ENCODE measurements around the gene PPM1A. TPM values are rescaled to one million over a fixed set of nuclear protein-coding genes. Genes with fewer than 3 reads are reported as not detected.

PPM1A gene
- polyA plus RNA-seq, 3 donors, result 18.4 to 34.1 (median 21.5) TPM

DNA sequence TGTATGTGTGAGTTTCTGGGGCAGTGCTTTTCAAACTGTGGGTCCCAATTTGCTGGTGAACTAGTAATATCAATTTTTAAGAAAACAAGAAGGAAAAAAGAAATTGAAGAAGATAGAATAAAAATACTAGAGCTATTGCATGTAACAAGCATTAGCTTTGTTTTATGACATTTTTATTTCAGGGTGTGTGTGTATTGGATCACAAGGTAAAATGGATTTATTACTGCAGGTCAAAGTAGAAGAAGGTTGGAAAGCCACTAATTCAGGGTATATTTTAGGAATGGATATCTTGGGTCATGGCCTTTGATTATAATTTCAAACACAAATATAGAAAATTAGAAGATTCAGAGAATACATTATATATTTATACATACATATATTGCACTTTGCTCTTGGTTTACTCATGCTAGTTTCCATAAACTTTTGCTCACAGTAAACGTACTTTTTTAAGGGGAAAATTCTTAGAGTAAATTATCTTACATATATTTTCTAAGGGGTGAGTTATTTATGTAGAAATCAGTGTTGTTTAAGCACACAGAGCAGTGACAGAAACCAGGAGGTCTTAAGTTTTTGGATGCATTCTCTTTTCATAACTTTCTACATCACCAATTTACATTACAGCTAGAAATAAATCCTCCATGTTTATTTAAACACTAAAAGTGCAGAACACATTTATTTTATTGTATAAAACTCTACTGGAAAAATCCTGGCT lies 34.5 kb upstream of the PPM1A start:
- Mint-ChIP-seq H3K36me3 (no peaks in the 10 kb centered on the region), H3K27me3 (ENCODE audit: low read depth in 3 of 3) (peaks cover 2 to 4% (median 3%) of the 10 kb centered on the region in 3 donors), H3K4me1 (no peaks in the 10 kb centered on the region), H3K27ac (no peak overlapping the region), H3K9me3 (no peaks in the 10 kb centered on the region), H3K4me3 (no peak overlapping the region)
- Histone ChIP-seq H3K9me3 (replicated peaks in 1 of 2; ENCODE audit: control insufficient read depth in 1 of 2, insufficient read depth in 1 of 2, low read length in 2 of 2) (no peaks in the 10 kb centered on the region), H3K27me3 (ENCODE audit: control insufficient read depth in 2 of 2, insufficient read depth in 2 of 2, low read length in 2 of 2) (no peaks in the 10 kb centered on the region), H3K4me3 (replicated peaks in 1 of 3; ENCODE audit: low read depth in 2 of 3, low read length in 3 of 3) (no peak overlapping the region), H3K9ac (ENCODE audit: insufficient read depth, low read length, poor library complexity, severe bottlenecking) (no peak overlapping the region), H3K4me2 (replicated peaks; ENCODE audit: extremely low read depth, low read length, poor library complexity, severe bottlenecking) (no peak overlapping the region), H3K27ac (ENCODE audit: low read depth in 1 of 2, low read length in 2 of 2) (no peak overlapping the region), H3K36me3 (replicated peaks in 1 of 2; ENCODE audit: control insufficient read depth in 1 of 2, insufficient read depth in 2 of 2, low read length in 2 of 2) (no peaks in the 10 kb centered on the region), H3K4me1 (ENCODE audit: control insufficient read depth in 1 of 2, insufficient read depth in 2 of 2, low read length in 2 of 2) (no peaks in the 10 kb centered on the region), H4K20me1 (ENCODE audit: insufficient read depth, low read length) (no peaks in the 10 kb centered on the region), H2AFZ (ENCODE audit: insufficient read depth, low read depth, low read length, poor library complexity, severe bottlenecking) (no peak overlapping the region), H3K79me2 (ENCODE audit: insufficient read depth, low read length) (no peaks in the 10 kb centered on the region)
- DNase-seq, result no peak
- intact Hi-C loops (cut with micrococcal nuclease), result no loop called here
- WGBS (ENCODE audit: insufficient coverage), result no CpG with 5 or more reads among the region's 1 CpG
- TF ChIP-seq, protein P1, sequence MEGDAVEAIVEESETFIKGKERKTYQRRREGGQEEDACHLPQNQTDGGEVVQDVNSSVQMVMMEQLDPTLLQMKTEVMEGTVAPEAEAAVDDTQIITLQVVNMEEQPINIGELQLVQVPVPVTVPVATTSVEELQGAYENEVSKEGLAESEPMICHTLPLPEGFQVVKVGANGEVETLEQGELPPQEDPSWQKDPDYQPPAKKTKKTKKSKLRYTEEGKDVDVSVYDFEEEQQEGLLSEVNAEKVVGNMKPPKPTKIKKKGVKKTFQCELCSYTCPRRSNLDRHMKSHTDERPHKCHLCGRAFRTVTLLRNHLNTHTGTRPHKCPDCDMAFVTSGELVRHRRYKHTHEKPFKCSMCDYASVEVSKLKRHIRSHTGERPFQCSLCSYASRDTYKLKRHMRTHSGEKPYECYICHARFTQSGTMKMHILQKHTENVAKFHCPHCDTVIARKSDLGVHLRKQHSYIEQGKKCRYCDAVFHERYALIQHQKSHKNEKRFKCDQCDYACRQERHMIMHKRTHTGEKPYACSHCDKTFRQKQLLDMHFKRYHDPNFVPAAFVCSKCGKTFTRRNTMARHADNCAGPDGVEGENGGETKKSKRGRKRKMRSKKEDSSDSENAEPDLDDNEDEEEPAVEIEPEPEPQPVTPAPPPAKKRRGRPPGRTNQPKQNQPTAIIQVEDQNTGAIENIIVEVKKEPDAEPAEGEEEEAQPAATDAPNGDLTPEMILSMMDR (IDR thresholded peaks at IDR 0.05), result no peak

DNA sequence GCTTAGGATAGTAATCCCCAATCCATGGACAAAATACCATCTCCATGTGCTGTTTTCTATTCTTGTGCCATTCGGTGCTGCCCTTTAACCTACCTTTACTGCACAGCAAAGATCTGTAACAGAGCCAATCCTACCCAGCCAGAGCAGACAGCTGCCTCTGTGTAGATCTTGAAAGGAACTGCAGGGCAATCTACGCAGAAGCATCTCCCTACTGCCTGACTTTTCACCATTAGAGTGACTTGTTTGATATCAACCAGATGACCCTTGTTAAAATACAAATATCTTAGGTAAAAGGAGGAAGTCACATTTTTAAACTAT lies 33.9 kb upstream of the PPM1A start:
- peaks cover 2 to 4% (median 3%) of the 10 kb centered on the region in 3 donors for H3K27me3 Mint-ChIP-seq (ENCODE audit: low read depth in 3 of 3)
- no peaks in the 10 kb centered on the region for H3K9me3 ChIP-seq (replicated peaks in 1 of 2; ENCODE audit: control insufficient read depth in 1 of 2, insufficient read depth in 1 of 2, low read length in 2 of 2)
- H3K27me3 ChIP-seq (ENCODE audit: control insufficient read depth in 2 of 2, insufficient read depth in 2 of 2, low read length in 2 of 2), result no peaks in the 10 kb centered on the region
- H4K20me1 ChIP-seq (ENCODE audit: insufficient read depth, low read length), result no peaks in the 10 kb centered on the region
- no peaks in the 10 kb centered on the region for H3K4me1 ChIP-seq (ENCODE audit: control insufficient read depth in 1 of 2, insufficient read depth in 2 of 2, low read length in 2 of 2)
- H3K79me2 ChIP-seq (ENCODE audit: insufficient read depth, low read length), result no peaks in the 10 kb centered on the region
- H3K36me3 Mint-ChIP-seq, result no peaks in the 10 kb centered on the region
- no peaks in the 10 kb centered on the region for H3K9me3 Mint-ChIP-seq
- peak overlapping the region in 1 of 7 donors; percentile 7 for H3K27ac Mint-ChIP-seq
- DNase-seq, result no peak
- 100% methylated on average over 1 of the region's 2 CpGs for WGBS (ENCODE audit: insufficient coverage)
- no peak overlapping the region for H3K4me3 Mint-ChIP-seq
- no peak overlapping the region for H3K27ac ChIP-seq (ENCODE audit: low read depth in 1 of 2, low read length in 2 of 2)
- H3K9ac ChIP-seq (ENCODE audit: insufficient read depth, low read length, poor library complexity, severe bottlenecking), result no peak overlapping the region
- H2AFZ ChIP-seq (ENCODE audit: insufficient read depth, low read depth, low read length, poor library complexity, severe bottlenecking), result no peak overlapping the region
- no peak overlapping the region for H3K4me2 ChIP-seq (replicated peaks; ENCODE audit: extremely low read depth, low read length, poor library complexity, severe bottlenecking)
- TF ChIP-seq, protein P1 (IDR thresholded peaks at IDR 0.05), result no peak
- intact Hi-C loops (cut with micrococcal nuclease), result no loop called here
- H3K4me3 ChIP-seq (replicated peaks in 1 of 3; ENCODE audit: low read depth in 2 of 3, low read length in 3 of 3), result no peak overlapping the region
- no peaks in the 10 kb centered on the region for H3K4me1 Mint-ChIP-seq
- H3K36me3 ChIP-seq (replicated peaks in 1 of 2; ENCODE audit: control insufficient read depth in 1 of 2, insufficient read depth in 2 of 2, low read length in 2 of 2), result no peaks in the 10 kb centered on the region

Data from CD14-positive monocyte (primary cell).